Measurements from ENCODE around the gene CCR5AS.

- no peak for TF ChIP-seq CTCF (IDR thresholded peaks at IDR 0.05 in 4 of 5, conservative IDR thresholded peaks at IDR 0.05 in 1 of 5)
- no peak for TF ChIP-seq POLR2A (IDR thresholded peaks at IDR 0.05)
Observed at GRCh38 chr3:46399098-46399497, 7.8 kb downstream of the CCR5AS start.
